Measurements from ENCODE around the gene HSD17B2.

HSD17B2 gene

GRCh38 chr16:82050909-82051357, 15.9 kb downstream of the HSD17B2 start:
- no peak for DNase-seq

- DNase-seq: no peak
These were observed 16.6 kb downstream of the HSD17B2 start for GRCh38 chr16:82051656-82052055.

GRCh38 chr16:82055117-82055516, 20.1 kb downstream of the HSD17B2 start:
- no peak for DNase-seq

GRCh38 chr16:82055728-82056549, 20.9 kb downstream of the HSD17B2 start:
- DNase-seq: no peak

GRCh38 chr16:82056550-82056896, 21.5 kb downstream of the HSD17B2 start:
- DNase-seq: no peak

- no peak for DNase-seq
These were observed 24.3 kb downstream of the HSD17B2 start for GRCh38 chr16:82059161-82059982.

- no peak for DNase-seq
These were observed 24.9 kb downstream of the HSD17B2 start for GRCh38 chr16:82059983-82060421.

GRCh38 chr16:82061861-82062525, 26.9 kb downstream of the HSD17B2 start:
- peak in 1 of 5 experiments; percentile 37 for DNase-seq

- no peak for DNase-seq
These were observed 27.6 kb downstream of the HSD17B2 start for GRCh38 chr16:82062645-82063058.

- DNase-seq: no peak
These were observed 28.5 kb downstream of the HSD17B2 start for GRCh38 chr16:82063456-82064082.

- no peak for DNase-seq
These were observed 32.2 kb downstream of the HSD17B2 start for GRCh38 chr16:82067042-82067803.

- no peak for DNase-seq
These were observed 32.8 kb downstream of the HSD17B2 start for GRCh38 chr16:82067804-82068325.

- no peak for DNase-seq
These were observed 35.8 kb downstream of the HSD17B2 start for GRCh38 chr16:82070656-82071369.

GRCh38 chr16:82071421-82071820, 36.4 kb downstream of the HSD17B2 start:
- DNase-seq: no peak

GRCh38 chr16:82072313-82072712, 37.3 kb downstream of the HSD17B2 start:
- DNase-seq: no peak

GRCh38 chr16:82074019-82074558, 39.0 kb downstream of the HSD17B2 start:
- DNase-seq: no peak

- DNase-seq: no peak
These were observed 43.1 kb downstream of the HSD17B2 start for GRCh38 chr16:82078125-82078524.

- DNase-seq: no peak
These were observed 44.8 kb downstream of the HSD17B2 start for GRCh38 chr16:82079892-82080291.

- DNase-seq: no peak
These were observed 46.2 kb downstream of the HSD17B2 start for GRCh38 chr16:82081264-82081663.

- DNase-seq: no peak
These were observed 47.0 kb downstream of the HSD17B2 start for GRCh38 chr16:82082097-82082496.
